ENCODE data around the gene SLC39A1.
A peak's percentile ranks its signal among the peaks of the same experiment; 100 is the strongest.
"Not testable (repeated sequence)": the region's sequence is repeated elsewhere in the genome, so short reads cannot be mapped to it uniquely, and the experiment has no call there.

SLC39A1 gene

GRCh38 chr1:153929426-153929825 is 33.9 kb downstream of the SLC39A1 start:
- DNase-seq (ENCODE audit: low read depth in 2 of 2) = no peak

- no peak for DNase-seq (ENCODE audit: low read depth in 2 of 2)
These were observed 34.5 kb downstream of the SLC39A1 start for GRCh38 chr1:153928791-153929341.

GRCh38 chr1:153928245-153928644 is 35.1 kb downstream of the SLC39A1 start:
- DNase-seq (ENCODE audit: low read depth in 2 of 2) = no peak

- DNase-seq (ENCODE audit: low read depth in 2 of 2) = no peak
These were observed 36.9 kb downstream of the SLC39A1 start for GRCh38 chr1:153926405-153926804.

GRCh38 chr1:153922972-153923925 is 40.1 kb downstream of the SLC39A1 start, which contains the start of gene GATAD2B:
Gene GATAD2B, minus strand, starts transcription at chr1:153922972. Its CDS starts 94,625 bp downstream, at chr1:153828347.
- peak; percentile 95 to 97 for DNase-seq (ENCODE audit: low read depth in 2 of 2)

GRCh38 chr1:153922076-153922971 is 41.0 kb downstream of the SLC39A1 start:
- DNase-seq (ENCODE audit: low read depth in 2 of 2) = peak; percentile 58 to 62

- DNase-seq (ENCODE audit: low read depth in 2 of 2) = no peak
These were observed 41.6 kb downstream of the SLC39A1 start for GRCh38 chr1:153921803-153922075.

GRCh38 chr1:153921080-153921802 is 42.1 kb downstream of the SLC39A1 start:
- DNase-seq (ENCODE audit: low read depth in 2 of 2) = no peak

GRCh38 chr1:153919876-153920852 is 43.2 kb downstream of the SLC39A1 start:
- DNase-seq (ENCODE audit: low read depth in 2 of 2) = no peak

GRCh38 chr1:153916297-153916696 is 47.0 kb downstream of the SLC39A1 start:
- DNase-seq (ENCODE audit: low read depth in 2 of 2) = no peak

- no peak for DNase-seq (ENCODE audit: low read depth in 2 of 2)
These were observed 51.0 kb downstream of the SLC39A1 start for GRCh38 chr1:153912349-153912748.

- DNase-seq (ENCODE audit: low read depth in 2 of 2) = not testable (repeated sequence)
These were observed 52.8 kb downstream of the SLC39A1 start for GRCh38 chr1:153910560-153910959.
